MM.1S (cell line): ENCODE data around the gene C13orf42.

Experiments
- CTCF ChIP-seq: fragments of 300-600 bp; sonication (generic); IDR thresholded peaks from 2 replicates; pipeline ENCODE4 v1.5.1; 2016; ENCODE audit warnings: antibody characterized with exemption, low read length, mixed read lengths
- EZH2 ChIP-seq: fragments of 300-600 bp; sonication (generic); optimal IDR thresholded peaks from 2 replicates; pipeline ENCODE3; 2017; ENCODE audit warnings: low read depth, mild to moderate bottlenecking, antibody characterized with exemption, low read length, mixed read lengths

- TF ChIP-seq EZH2 = no peak
- no peak for TF ChIP-seq CTCF
Observed at GRCh38 chr13:51122868-51123566, 11.9 kb upstream of the C13orf42 start.
